Measurements from ENCODE around the gene DENND2A. TPM values are rescaled to one million over a fixed set of nuclear protein-coding genes. Genes with fewer than 3 reads are reported as not detected.

The DENND2A gene
- total RNA-seq, 1 donor from 2014 or later, result 25.4 TPM

DNA sequence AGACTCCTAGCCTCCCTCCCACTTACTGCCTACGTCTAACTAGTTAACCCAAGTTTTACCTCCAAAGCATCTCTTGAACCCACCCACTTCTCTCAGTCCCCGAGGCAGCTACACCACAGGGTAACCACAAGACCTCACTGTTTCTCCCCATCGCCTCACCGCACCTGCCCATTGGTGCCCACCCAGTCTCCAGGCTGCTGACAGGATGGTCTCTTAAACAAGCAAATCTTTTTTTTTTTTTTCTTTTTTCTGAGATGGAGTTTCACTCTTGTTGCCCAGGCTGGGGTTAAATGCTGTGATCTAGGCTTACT is 47.0 kb downstream of the DENND2A start:
- H3K4me3 Mint-ChIP-seq, result no peak overlapping the region
- H3K36me3 Mint-ChIP-seq, result peaks cover 11% of the 10 kb centered on the region
- peaks cover 31% of the 10 kb centered on the region for H3K4me1 Mint-ChIP-seq (ENCODE audit: unreplicated experiment)
- DNase-seq (ENCODE audit: extremely low spot score, unreplicated experiment), result no peak
- TF ChIP-seq, protein P1, sequence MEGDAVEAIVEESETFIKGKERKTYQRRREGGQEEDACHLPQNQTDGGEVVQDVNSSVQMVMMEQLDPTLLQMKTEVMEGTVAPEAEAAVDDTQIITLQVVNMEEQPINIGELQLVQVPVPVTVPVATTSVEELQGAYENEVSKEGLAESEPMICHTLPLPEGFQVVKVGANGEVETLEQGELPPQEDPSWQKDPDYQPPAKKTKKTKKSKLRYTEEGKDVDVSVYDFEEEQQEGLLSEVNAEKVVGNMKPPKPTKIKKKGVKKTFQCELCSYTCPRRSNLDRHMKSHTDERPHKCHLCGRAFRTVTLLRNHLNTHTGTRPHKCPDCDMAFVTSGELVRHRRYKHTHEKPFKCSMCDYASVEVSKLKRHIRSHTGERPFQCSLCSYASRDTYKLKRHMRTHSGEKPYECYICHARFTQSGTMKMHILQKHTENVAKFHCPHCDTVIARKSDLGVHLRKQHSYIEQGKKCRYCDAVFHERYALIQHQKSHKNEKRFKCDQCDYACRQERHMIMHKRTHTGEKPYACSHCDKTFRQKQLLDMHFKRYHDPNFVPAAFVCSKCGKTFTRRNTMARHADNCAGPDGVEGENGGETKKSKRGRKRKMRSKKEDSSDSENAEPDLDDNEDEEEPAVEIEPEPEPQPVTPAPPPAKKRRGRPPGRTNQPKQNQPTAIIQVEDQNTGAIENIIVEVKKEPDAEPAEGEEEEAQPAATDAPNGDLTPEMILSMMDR (conservative IDR thresholded peaks at IDR 0.05), result no peak
- H3K27me3 Mint-ChIP-seq, result no peaks in the 10 kb centered on the region
- H3K9me3 Mint-ChIP-seq, result no peaks in the 10 kb centered on the region
- no peak overlapping the region for H3K27ac Mint-ChIP-seq

- no peak overlapping the region for H3K4me3 Mint-ChIP-seq
- peaks cover 11% of the 10 kb centered on the region for H3K36me3 Mint-ChIP-seq
- TF ChIP-seq, protein P1 (conservative IDR thresholded peaks at IDR 0.05), result no peak
- H3K9me3 Mint-ChIP-seq, result no peaks in the 10 kb centered on the region
- DNase-seq (ENCODE audit: extremely low spot score, unreplicated experiment), result no peak
- no peaks in the 10 kb centered on the region for H3K27me3 Mint-ChIP-seq
- no peak overlapping the region for H3K27ac Mint-ChIP-seq
- peaks cover 31% of the 10 kb centered on the region for H3K4me1 Mint-ChIP-seq (ENCODE audit: unreplicated experiment)
Measured at GRCh38 chr7:140592964-140593671, 47.5 kb downstream of the DENND2A start.

DNA sequence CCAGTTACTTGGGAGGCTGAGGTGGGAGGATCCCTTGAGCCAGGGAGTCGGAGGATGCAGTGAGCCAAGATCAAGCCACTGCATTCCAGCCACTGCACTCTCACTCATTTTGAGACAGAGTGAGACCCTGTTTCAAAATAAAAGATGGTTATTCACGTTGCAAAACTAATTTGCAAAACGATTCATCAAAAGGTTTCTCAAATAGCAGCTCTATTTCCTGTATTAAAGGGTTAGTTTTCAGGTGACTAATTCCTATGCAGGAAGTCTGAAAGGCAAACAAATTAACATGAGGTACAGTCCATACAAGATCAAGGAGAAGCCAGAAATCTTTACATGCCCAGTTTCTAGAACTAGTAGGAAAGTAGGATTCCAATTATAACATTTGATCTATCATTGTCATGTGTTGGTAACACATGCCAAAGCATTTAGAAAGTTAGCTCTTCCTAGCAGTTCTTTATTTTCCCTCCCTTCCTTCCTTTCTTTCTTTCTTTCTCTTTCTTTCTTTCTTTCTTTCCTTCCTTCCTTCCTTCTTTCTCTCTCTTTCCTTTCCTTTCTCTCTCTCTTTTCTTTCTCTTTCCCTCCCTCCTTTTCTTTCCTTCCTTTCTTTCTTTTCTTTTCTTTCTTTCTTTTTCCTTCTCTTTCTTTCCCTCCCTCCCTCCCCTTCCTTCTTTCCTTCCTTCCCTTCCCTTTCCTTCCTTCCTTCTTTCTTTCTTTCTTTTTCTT is 49.3 kb downstream of the DENND2A start:
- H3K9me3 Mint-ChIP-seq, result no peaks in the 10 kb centered on the region
- H3K4me3 Mint-ChIP-seq, result no peak overlapping the region
- peaks cover 8% of the 10 kb centered on the region for H3K36me3 Mint-ChIP-seq
- DNase-seq (ENCODE audit: extremely low spot score, unreplicated experiment), result no peak
- peaks cover 18% of the 10 kb centered on the region for H3K4me1 Mint-ChIP-seq (ENCODE audit: unreplicated experiment)
- H3K27ac Mint-ChIP-seq, result no peak overlapping the region
- TF ChIP-seq, protein P1 (conservative IDR thresholded peaks at IDR 0.05), result no peak
- H3K27me3 Mint-ChIP-seq, result no peaks in the 10 kb centered on the region

DNA sequence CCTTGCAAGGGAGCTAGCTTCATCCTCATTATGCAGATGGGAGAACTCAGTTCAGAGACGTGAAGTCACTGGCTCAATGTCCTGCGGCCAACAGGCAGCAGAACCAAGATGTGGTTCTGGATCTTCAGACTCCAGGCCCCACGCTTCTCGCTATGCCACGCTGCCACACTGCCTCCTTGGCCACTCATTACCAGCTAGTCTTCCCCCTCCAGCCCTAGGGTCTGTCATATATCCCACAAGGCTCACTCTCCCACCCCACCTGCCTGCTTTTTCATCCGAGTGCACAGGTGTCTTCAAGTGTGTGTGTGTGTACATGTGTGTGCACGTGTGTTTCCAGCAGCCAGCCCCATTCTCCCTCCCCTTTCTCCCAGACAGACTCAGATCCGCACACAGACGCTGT is 53.4 kb downstream of the DENND2A start:
- Mint-ChIP-seq H3K27me3 (no peaks in the 10 kb centered on the region), H3K9me3 (no peaks in the 10 kb centered on the region), H3K4me1 (ENCODE audit: unreplicated experiment) (no peaks in the 10 kb centered on the region), H3K4me3 (no peak overlapping the region), H3K27ac (no peak overlapping the region), H3K36me3 (peaks cover 10% of the 10 kb centered on the region)
- TF ChIP-seq, protein P1 (conservative IDR thresholded peaks at IDR 0.05), result no peak
- no peak for DNase-seq (ENCODE audit: extremely low spot score, unreplicated experiment)

DNA sequence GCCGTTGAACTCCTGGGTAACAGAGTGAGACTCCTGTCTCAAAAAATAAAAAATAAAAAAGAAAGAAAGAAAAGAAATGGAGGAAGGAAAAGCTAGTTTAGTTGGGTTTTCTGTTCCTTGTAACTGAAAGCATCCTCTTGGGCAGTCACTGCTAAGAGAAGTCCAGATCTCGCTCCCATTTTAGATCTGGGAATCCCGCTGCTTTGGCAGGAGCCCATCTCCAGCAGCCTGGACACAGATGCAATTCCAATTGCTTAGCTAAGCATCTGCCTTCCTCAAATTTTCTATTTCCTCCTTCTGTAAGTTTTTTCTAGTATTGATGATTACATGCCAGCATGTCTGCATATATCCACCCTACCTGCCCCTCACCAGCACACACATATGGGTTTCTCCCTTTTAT is 54.1 kb downstream of the DENND2A start:
- Mint-ChIP-seq H3K4me1 (ENCODE audit: unreplicated experiment) (no peaks in the 10 kb centered on the region), H3K36me3 (peaks cover 10% of the 10 kb centered on the region), H3K27ac (no peak overlapping the region), H3K4me3 (no peak overlapping the region), H3K27me3 (no peaks in the 10 kb centered on the region), H3K9me3 (no peaks in the 10 kb centered on the region)
- TF ChIP-seq, protein P1 (conservative IDR thresholded peaks at IDR 0.05), result no peak
- DNase-seq (ENCODE audit: extremely low spot score, unreplicated experiment), result no peak
